ENCODE measurements around the gene GASK1A. TPM values are rescaled to one million over a fixed set of nuclear protein-coding genes. Genes with fewer than 3 reads are reported as not detected.
"Not testable (repeated sequence)": the region's sequence is repeated elsewhere in the genome, so short reads cannot be mapped to it uniquely, and the experiment has no call there.

GASK1A gene
- total RNA-seq, 1 donor from 2014 or later, result 0.59 TPM

GRCh38 chr3:43025423-43025822 lies 46.3 kb downstream of the GASK1A start:
- no peak for DNase-seq
- intact Hi-C loops (cut with micrococcal nuclease), result no loop called here
- ATAC-seq, result no peak

DNA sequence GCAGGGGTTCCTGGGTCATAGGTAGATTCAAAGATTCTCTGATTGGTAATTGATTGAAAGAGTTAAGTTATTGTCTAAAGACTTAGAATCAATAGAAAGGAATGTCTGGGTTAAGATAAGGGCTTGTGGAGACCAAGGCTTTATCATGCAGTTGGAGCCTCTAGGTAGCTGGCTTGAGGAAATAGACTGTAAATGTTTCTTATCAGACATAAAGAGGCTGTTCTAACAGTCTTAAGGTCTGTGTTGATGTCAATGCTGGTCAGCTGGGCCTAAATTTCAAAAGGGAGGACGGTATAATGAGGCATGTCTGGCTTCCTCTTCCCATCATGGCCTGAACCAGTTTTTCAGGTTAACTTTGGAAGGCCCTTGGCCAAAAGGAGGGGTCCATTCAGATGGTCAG lies 48.9 kb downstream of the GASK1A start:
- ATAC-seq, result no peak
- intact Hi-C loops (cut with micrococcal nuclease), result no loop called here
- no peak for DNase-seq

DNA sequence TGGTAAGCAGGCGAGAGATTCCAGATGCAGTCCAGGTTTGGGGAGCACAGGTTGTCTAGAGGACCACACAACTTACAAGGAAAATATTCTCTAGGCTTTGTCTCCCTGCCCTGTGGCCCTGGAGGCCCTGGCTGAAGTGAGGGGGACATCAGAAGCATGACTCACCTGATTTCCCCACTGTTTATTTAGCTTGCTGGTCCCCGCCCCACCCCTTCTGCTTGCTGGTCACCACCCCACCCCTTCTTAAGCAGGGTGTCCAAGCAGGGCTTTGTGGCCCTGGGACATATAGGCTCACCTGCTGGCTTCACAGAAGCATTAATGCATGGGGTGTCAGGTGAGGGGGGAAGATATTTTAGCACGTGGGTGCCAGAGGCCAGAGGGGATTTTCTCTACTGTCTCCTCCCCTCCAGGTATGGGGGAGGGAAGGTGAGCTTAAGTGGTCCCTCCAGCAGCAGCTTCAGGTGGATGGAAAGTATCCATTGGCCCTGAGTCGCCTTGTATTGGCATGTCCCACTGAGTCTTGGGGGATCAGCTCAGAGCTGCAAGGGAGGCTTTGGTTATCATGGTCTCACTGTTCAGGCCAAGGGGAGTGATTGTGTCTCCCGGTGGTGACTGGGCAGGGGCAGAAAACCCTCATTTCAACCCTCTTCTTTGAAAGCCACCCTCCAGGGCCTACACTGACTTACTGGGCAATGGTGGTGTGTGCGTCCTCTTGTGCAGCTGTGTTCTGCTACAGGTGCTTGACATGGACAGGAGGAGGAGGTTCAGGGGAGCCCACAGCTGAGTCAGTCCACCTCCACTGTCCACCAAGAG lies 49.8 kb downstream of the GASK1A start:
- DNase-seq (no peak), ATAC-seq (no peak)
- intact Hi-C loops (cut with micrococcal nuclease), result no loop called here

DNA sequence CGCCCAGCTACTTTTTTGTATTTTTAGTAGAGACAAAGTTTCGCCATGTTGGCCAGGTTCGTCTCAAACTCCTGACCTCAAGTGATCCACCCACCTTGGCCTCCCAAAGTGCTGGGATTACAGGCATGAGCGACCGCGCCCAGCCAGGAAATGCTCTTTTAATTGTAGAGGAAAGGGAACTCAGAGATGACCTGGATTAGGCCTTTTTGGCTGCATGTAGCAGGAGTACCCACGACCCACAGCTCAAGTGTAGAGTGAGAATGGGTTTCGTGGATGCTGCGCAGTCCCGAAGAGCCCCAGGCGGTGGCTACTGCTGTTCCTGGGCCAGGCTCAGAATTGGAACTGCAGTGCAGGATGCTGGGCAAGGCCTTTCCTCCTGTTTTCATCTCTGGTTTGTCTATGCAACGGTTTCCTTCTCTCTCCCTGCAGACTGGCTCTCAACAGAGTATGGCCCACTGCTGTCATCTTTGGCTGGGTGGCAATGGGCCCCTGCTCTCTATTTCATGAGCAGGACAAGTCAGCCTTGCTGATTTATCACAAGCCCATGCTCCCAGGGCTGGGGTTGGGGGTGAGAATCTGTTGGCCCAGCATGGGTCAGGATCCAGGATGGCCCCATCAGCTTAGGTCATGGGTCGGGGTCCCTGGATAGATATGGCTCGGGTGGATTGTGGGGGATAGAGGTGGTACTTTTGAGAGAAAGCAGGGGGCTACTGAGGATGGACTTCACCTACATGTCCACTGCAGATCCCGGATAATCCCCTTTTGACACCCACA lies 51.2 kb downstream of the GASK1A start:
- no peak for ATAC-seq
- no peak for DNase-seq
- intact Hi-C loops (cut with micrococcal nuclease), result no loop called here

GRCh38 chr3:43031485-43031884 lies 52.4 kb downstream of the GASK1A start:
- intact Hi-C loops (cut with micrococcal nuclease), result no loop called here
- ATAC-seq, result peak; percentile 93
- peak; percentile 55 for DNase-seq

DNA sequence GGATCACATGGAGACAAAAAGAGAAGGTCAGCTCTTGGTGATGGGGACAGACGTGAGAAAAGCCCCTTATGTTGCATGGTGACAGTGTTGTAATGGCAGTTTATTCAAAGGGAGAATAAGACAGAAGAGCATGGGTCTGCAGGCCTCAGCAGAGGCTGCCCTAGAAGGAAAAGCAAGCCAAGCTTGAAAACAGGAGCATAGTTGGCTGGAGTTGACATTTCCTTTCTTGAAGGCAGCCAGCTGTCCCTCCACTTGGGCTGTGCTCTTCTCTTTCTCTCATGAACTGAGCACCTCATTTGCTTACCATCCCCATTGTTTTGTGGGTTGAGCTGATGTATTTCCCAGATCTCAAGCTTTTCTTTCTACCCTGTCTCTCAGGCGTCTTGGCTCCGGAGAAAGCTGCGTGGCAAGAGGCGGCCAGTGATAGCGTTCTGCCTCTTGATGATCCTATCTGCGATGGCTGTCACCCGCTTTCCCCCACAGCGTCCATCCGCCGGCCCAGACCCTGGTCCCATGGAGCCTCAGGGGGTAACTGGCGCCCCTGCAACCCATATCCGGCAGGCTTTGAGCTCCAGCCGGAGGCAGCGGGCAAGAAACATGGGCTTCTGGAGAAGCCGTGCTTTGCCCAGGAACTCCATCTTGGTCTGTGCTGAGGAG lies 52.9 kb downstream of the GASK1A start:
- intact Hi-C loops (cut with micrococcal nuclease), result no loop called here
- ATAC-seq (peak; percentile 86), DNase-seq (no peak)

- no peak for ATAC-seq
- no peak for DNase-seq
- intact Hi-C loops (cut with micrococcal nuclease), result no loop called here
Observed at GRCh38 chr3:43032646-43033628, 53.8 kb downstream of the GASK1A start.

GRCh38 chr3:43034200-43034599 lies 55.1 kb downstream of the GASK1A start:
- ATAC-seq (no peak), DNase-seq (no peak)
- intact Hi-C loops (cut with micrococcal nuclease), result no loop called here

DNA sequence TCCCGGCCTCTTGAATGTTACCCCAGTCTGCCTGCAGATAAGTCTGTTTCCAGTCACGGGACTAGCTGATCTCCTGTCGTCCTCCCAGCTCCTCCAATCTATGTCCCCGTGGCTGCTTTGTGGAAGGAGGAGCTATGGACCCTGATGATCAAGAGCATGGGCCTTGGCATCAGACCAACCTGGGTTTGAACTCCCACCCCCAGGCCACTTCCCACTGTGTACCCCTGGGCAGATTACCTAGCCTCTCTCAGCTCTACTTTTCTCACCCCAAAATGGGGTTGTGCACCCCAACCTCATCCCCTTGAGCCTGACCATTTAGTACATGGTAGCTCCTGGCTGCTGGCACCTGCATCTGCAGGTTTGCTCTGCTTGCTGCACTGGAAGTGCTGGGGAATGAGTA lies 55.8 kb downstream of the GASK1A start:
- no peak for DNase-seq
- no peak for ATAC-seq
- intact Hi-C loops (cut with micrococcal nuclease), result no loop called here

DNA sequence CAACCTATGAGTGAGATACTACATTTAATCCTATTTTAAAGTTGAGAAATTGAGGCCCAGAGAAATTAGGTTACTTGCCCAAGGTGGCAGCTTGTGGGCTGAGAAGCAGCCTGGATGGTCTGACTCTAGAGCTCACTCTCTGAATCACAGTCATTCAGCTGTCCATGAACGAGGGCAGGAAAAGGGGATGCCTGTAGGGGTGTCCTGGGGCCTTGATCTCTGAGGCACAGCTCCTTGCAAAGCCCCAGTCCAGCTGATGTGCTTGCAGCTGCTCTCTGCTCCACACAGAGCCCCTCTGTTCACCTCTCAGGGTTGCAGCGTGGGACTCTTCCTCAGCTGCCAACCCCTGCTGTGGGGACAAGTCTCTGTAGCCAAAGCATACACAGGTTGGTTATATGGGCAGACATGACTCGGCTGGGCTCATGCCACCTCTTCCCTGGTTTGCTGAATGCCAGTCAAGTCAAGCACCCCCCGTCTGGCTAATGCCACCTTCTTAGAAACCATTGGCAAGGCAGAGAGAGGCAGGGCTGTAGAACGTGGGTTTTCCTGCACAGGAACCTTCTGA lies 56.8 kb downstream of the GASK1A start:
- DNase-seq, result no peak
- ATAC-seq, result no peak
- intact Hi-C loops (cut with micrococcal nuclease), result no loop called here

DNA sequence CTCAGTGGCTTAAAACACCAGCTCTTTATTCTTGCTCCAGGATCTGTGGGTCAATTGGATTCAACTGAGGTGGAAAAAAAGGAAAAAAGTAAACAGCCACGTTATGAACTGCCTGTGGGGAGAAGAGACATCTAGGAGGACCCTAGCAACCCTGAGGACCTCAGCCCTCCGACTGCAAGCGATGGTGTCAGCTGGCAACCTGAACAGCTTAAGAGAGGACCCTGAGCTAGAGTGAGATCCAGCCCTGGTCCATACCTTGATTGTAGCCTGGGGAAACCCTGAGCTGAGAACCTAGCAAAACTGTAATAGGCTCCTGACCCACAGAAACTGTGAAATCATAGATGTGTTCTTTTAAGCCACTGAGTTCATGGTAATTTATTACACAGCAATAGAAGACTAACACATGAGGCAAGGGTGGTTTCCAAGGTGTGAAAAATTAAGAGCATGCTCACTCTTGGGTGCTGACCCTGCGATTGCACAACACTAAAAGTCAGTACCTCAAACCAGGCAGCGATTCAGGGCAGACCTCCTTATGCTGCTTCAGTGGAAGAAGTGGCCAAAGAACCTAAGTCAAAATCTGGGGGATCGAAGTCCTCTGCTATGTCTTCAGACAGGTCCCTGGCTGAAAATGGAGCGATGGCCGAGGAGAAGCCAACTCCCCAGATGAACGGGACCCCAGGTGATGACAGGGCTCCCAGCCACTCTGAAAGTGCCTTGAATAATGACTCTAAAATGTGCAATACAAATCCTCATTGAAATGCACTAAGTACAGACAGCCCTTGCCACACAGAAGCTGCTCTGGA lies 57.7 kb downstream of the GASK1A start:
- ATAC-seq (no peak), DNase-seq (no peak)
- intact Hi-C loops (cut with micrococcal nuclease), result no loop called here

DNA sequence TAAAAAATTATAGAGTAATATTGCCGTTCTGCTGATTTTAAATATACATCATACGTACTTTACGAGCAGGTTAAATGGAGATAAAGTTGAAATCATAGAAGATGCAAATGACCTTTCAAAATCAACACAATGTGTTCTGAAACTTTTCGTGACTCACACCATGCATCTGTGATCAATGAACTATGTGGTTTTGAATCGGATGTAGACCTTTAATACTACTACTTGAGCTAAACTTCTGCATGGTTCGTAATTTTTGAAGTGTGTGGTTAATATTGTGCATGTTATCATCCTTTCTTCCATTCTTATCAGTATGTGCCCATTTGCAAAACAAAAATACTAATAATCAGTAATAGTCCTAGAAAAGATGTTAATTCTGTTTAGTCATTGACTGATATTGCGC lies 58.9 kb downstream of the GASK1A start:
- ATAC-seq (no peak), DNase-seq (no peak)
- intact Hi-C loops (cut with micrococcal nuclease), result no loop called here

DNA sequence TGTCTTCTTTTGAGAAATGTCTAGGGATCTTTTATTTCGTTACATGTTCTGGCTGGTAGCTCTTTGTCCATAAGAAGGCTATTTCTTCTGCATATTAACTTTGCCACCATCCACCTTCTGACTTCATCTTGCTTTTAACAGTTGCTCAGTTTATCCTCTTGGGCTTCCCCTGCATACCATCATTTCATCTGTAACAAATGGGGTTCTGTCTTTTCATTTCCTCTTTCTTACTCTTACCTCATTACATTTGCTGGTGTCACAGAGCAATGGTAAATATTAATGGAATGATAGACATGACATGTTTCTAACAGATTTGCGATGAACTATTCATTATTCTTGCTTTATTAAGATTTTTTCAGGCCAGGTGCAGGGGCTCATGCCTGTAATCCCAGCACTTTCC lies 62.4 kb downstream of the GASK1A start:
- DNase-seq, result no peak

GRCh38 chr3:43043071-43043766 lies 64.1 kb downstream of the GASK1A start:
- intact Hi-C loops (cut with micrococcal nuclease), result no loop called here
- ATAC-seq (peak; percentile 87), DNase-seq (no peak)

More for the DNA sequence above, 62.4 kb downstream of the GASK1A start:
- intact Hi-C loops (cut with micrococcal nuclease), result no loop called here
- no peak for ATAC-seq

- DNase-seq (no peak), ATAC-seq (no peak)
- intact Hi-C loops (cut with micrococcal nuclease), result no loop called here
Observed at GRCh38 chr3:43043793-43044192, 64.7 kb downstream of the GASK1A start.

- DNase-seq; intact Hi-C loops (cut with micrococcal nuclease); ATAC-seq: not testable (repeated sequence)
Observed at GRCh38 chr3:43045079-43045478, 66.0 kb downstream of the GASK1A start.

DNA sequence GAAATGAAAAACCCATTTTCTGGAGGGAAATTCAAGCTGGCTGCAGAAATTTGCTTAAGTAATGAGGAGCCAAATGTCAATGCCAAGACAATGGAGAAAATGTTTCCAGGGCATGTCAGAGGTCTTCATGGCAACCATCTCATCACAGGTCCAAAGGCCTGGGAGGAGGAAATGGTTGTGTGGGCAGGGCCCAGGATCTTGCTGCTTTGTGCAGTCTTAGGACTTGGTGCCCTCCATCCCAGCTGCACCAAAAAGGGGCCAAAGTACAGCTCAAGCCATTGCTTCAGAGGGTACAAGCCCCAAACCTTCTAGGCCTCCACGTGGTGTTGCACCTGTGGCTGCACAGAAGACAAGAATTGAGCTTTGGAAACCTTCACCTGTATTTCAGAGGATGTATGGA lies 67.5 kb downstream of the GASK1A start:
- no peak for DNase-seq
- ATAC-seq, result no peak
- intact Hi-C loops (cut with micrococcal nuclease), result no loop called here
